DMS114 treated with DMSO at 0.1 percent for 48 hours (cell line): Measurements from ENCODE around the gene PLTP.

Source experiments
- DNase-seq: peaks from one replicate; lab custom pipeline; 2025; ENCODE audit not compliant: unreplicated experiment; lab: John Stamatoyannopoulos, UW

Gene PLTP

GRCh38 chr20:45921337-45922189 lies 9.6 kb upstream of the PLTP start:
- no peak for DNase-seq

GRCh38 chr20:45920462-45921336 lies 8.7 kb upstream of the PLTP start:
- DNase-seq = no peak

- no peak for DNase-seq
These were observed 7.8 kb upstream of the PLTP start for GRCh38 chr20:45919542-45920399.

- DNase-seq = no peak
These were observed 7.0 kb upstream of the PLTP start for GRCh38 chr20:45918779-45919537.

- no peak for DNase-seq
These were observed 6.3 kb upstream of the PLTP start for GRCh38 chr20:45918182-45918737.

GRCh38 chr20:45917790-45918141 lies 5.8 kb upstream of the PLTP start:
- DNase-seq = no peak

GRCh38 chr20:45913116-45913515 lies 1.2 kb upstream of the PLTP start:
- DNase-seq = no peak

GRCh38 chr20:45912344-45912682 lies 358 bp upstream of the PLTP start:
- DNase-seq = no peak

GRCh38 chr20:45910670-45911485 lies 1.1 kb downstream of the PLTP start:
- DNase-seq = peak; percentile 96

GRCh38 chr20:45909817-45910669 lies 1.9 kb downstream of the PLTP start:
- DNase-seq = no peak

GRCh38 chr20:45909336-45909808 lies 2.6 kb downstream of the PLTP start:
- no peak for DNase-seq

GRCh38 chr20:45908084-45908483 lies 3.9 kb downstream of the PLTP start:
- no peak for DNase-seq

GRCh38 chr20:45907219-45907948 lies 4.6 kb downstream of the PLTP start:
- no peak for DNase-seq

GRCh38 chr20:45905505-45906079 lies 6.4 kb downstream of the PLTP start:
- DNase-seq = no peak

GRCh38 chr20:45904583-45905504 lies 7.1 kb downstream of the PLTP start:
- no peak for DNase-seq

- DNase-seq = no peak
These were observed 9.7 kb downstream of the PLTP start for GRCh38 chr20:45902199-45902701.
